Measurements from ENCODE around the gene KSR1.

GRCh38 chr17:27564463-27564862, 108.2 kb downstream of the KSR1 start:
- TF ChIP-seq PPARA (CRISPR knock-in tag; IDR thresholded peaks at IDR 0.05; ENCODE audit: borderline replicate concordance) (no peak), SNAI2 (CRISPR knock-in tag; IDR thresholded peaks at IDR 0.05) (no peak), ZNF70 (CRISPR knock-in tag; IDR thresholded peaks at IDR 0.05) (no peak), TSHZ2 (CRISPR knock-in tag; IDR thresholded peaks at IDR 0.05) (no peak), CREB5 (CRISPR knock-in tag; IDR thresholded peaks at IDR 0.05; ENCODE audit: low read depth) (no peak), ARNTL (CRISPR knock-in tag; IDR thresholded peaks at IDR 0.05; ENCODE audit: borderline replicate concordance, low read depth) (no peak), TOX (CRISPR knock-in tag; IDR thresholded peaks at IDR 0.05; ENCODE audit: borderline replicate concordance) (no peak), ZFP30 (CRISPR knock-in tag; IDR thresholded peaks at IDR 0.05) (no peak)
- TF ChIP-seq, protein P1, sequence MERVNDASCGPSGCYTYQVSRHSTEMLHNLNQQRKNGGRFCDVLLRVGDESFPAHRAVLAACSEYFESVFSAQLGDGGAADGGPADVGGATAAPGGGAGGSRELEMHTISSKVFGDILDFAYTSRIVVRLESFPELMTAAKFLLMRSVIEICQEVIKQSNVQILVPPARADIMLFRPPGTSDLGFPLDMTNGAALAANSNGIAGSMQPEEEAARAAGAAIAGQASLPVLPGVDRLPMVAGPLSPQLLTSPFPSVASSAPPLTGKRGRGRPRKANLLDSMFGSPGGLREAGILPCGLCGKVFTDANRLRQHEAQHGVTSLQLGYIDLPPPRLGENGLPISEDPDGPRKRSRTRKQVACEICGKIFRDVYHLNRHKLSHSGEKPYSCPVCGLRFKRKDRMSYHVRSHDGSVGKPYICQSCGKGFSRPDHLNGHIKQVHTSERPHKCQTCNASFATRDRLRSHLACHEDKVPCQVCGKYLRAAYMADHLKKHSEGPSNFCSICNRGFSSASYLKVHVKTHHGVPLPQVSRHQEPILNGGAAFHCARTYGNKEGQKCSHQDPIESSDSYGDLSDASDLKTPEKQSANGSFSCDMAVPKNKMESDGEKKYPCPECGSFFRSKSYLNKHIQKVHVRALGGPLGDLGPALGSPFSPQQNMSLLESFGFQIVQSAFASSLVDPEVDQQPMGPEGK (CRISPR knock-in tag; IDR thresholded peaks at IDR 0.05; ENCODE audit: borderline replicate concordance) = no peak

Data from SK-N-SH treated with all-trans-retinoic acid at 6 μM for 48 hours (cell line).